Stimulated activated CD8-positive, alpha-beta memory T cell treated with anti-CD3 and anti-CD28 coated beads, Interleukin-4, amount 100 ng/mL, for 48 hours (primary cell): ENCODE results near the gene APOL1.

Experiments
- DNase-seq: peaks from one replicate; pipeline ENCODE4 v3.0.0-alpha.2; 2020

The APOL1 gene

DNA sequence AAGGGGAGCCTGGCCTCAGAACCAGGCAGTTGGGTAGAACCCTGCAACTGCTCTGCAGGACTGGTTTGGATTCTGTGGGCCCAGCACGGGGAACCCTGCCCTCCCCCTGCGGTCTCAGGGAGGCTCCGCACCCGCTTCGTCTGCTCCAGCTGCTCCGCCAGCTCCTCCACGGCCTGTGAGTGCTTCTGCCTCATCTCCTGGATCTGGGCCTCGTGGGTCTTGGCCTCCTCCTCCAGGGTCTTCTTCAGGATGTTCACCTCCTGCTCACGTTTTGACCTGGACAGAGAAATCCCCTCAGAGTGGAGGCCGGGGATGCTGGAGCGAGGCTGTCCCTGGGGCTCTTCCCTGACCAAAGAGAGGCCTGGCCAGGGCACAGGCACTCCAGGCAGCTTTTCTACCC, 41.9 kb downstream of the APOL1 start:
- DNase-seq = no peak

DNA sequence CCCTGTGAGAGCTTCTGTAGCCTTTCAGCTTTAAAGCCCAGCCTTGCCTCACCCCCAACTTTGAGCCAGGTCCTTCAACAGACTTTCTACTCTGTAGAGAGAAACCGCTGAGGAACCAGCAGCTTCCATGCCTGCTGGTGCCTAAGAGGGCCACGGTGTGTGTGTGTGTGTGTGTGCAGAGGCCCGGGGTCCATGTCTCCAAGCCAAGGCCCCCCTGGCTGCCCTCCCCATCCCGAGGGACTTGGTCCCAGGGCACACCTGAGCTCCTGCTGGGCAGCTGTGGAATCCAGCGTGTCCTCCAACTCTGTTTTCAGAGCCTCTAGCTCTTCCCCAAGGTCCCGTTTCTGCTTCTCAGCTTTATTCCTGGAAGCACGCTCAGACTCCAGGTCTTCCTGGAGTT, 42.3 kb downstream of the APOL1 start:
- no peak for DNase-seq

DNA sequence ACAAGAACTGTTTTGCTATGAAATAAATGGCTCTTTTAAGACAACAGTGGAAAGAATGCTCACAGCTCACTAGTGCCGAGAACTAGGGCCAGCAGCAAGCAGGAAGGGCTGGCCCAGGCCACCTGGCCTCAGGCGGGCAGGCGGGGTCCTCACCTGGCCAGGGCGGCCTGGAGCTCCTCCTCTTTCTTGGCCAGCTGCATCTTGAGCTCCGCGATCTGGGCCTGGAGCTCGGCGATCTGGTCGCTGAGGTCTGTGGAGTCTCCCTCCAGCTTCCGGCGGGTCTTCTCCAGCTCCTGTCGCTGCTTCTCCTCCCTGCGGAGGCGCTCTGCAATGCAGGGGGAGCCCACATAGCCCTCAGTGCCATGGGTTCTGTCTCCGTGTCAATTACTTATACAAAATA, 43.8 kb downstream of the APOL1 start:
- no peak for DNase-seq

DNA sequence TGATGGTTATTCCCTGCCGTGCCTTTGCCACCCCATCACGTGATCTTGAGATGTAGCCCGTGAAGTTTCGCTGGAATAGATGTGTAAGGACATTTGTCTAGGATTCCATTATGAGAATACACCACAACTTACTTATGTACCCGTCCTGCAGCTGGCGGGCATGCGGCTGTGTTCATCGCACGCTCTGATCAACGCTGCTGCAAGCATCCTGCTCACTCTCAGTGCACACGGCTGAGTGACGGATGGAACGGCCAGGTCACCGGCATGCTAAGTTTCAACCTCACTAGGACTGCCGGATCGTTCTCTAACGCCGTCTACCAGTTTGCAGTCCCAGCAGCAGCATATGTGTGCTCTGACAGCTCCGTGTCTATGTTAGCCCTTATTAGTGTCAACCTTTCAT, 44.6 kb downstream of the APOL1 start:
- DNase-seq = no peak

- no peak for DNase-seq
Observed at GRCh38 chr22:36298118-36298517, 45.2 kb downstream of the APOL1 start.

DNA sequence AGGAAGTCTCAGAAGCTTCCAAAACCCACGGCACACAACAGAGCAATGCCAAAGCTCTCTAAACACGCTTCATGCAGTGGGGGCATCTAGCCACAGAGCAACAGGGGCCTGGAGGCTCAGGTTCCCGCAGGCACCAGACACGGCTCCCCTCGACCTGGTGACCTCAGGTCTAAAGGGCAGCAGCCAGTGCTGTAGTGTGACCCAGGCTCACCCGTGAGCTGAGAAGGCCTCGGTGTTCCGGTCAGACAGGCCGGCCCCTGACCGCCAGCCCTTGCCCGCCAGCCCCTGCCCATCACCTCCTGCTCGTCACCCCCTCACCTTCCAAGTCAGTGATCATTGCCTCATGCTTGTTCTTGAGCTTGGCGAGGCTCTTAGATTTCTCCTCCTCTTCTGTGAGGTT, 45.7 kb downstream of the APOL1 start:
- no peak for DNase-seq

- no peak for DNase-seq
Observed at GRCh38 chr22:36299295-36299694, 46.4 kb downstream of the APOL1 start.

DNA sequence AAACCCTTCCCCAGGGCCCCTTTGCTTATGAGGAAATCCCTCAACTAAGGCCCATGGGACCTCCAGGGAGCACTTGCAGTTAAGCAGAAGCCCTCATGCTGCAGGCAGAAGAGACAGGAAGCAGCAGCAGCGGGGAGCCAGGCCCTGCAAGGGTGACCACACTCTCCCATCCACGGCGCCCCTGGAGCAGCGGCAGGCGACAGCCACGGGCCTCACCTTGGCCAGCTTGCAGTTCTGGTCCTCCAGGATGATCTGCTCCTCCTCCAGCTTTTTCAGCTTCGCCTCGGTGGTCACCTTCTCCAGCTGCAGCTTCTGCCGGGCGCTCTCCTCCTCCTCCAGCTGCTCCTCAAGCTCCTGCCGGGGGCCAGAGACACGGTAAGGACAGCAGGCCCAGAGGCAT, 47.0 kb downstream of the APOL1 start:
- DNase-seq = no peak

- DNase-seq = no peak
Observed at GRCh38 chr22:36300396-36301212, 47.7 kb downstream of the APOL1 start.

GRCh38 chr22:36301384-36301828, 48.5 kb downstream of the APOL1 start:
- peak; percentile 90 for DNase-seq

DNA sequence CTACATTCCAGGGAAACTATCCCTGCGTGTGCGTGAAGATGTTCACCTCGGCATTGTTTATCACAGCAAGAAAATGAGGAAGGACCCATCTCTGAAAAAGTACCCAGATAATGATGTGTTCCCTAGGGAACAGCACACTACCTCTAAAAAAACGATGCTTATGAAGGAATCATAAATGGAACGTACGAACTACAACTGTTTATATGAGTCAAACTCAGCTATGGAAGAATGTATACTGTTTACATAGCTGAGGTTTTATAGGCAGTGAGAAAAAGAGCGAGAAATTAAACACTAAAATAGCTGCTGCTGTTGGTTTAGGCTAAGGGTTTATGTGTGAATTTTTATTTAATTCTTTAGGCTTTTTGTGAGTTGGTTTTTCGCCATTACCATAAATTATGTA, 48.9 kb downstream of the APOL1 start:
- no peak for DNase-seq

DNA sequence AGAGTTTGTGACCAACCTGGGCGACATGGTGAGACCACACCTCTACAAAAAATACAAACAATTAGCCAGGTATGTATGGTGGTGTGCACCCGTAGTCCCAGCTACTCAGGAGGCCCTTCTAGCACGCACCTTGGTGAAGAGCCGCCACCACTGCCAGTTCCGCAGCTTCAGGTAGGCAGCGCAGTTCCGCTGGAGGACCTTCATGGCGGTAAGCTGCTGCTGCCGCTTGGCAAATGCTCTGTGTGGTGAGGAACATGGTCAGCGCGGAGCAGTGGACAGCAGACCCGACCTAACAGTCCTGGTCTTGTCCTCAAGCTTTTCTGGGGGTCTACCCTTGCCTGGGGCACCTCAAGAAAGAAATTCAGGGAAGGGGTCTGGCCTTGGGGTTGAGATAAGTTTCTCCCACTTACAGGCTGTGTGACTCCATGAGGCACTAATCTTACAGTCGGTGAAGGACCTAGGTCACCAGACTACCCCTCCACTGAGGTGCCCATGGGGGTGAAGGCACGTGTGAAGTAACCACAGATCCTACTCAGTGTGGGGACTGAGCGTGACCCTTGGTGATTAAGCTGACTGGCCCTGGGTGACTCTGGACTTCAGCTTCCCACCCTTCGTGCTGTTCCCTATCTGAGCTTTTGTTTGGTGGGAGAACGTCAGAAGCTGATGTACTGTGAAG, 49.6 kb downstream of the APOL1 start:
- DNase-seq = no peak

GRCh38 chr22:36303115-36303467, 50.2 kb downstream of the APOL1 start:
- DNase-seq = no peak

DNA sequence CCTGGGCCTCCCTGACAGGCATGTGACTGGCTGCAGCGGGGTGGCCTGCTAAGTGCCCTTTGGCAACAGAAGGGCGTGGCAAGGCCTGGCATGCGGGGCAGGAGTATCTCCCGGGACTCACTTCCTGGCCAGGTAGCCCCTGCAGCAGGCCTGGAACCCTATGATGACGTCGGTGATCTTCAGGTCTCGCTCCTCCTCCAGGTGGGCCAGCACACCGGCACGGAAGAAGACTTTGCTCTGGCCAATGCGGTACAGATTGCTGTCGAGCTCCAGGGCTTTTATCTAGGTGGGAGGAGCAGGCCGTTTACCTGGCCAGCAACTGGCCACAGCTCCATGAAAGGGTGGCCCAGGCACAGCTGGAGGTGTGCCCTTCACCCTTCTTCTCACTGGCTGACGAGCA, 50.9 kb downstream of the APOL1 start:
- DNase-seq = no peak

DNA sequence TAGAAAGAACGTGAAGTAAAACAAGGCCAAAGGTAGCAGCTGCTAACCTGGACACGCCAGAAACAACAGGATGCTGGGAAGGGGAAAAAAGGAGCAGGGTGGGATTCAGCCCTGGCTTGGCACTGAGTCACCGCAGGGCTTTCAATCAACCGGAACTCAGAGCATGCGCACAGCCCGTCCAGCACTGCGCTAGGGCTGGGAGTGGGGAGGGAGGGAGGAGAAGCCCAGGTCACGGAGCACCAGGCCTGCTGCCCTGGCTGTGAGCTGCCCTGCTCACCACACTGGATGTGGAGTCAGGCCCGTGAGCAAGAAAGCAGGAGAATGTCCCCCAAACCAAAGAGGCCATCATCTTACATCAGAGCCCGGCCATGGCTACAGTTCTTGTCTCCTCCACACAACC, 51.5 kb downstream of the APOL1 start:
- no peak for DNase-seq

- no peak for DNase-seq
Observed at GRCh38 chr22:36305813-36306212, 52.9 kb downstream of the APOL1 start.

DNA sequence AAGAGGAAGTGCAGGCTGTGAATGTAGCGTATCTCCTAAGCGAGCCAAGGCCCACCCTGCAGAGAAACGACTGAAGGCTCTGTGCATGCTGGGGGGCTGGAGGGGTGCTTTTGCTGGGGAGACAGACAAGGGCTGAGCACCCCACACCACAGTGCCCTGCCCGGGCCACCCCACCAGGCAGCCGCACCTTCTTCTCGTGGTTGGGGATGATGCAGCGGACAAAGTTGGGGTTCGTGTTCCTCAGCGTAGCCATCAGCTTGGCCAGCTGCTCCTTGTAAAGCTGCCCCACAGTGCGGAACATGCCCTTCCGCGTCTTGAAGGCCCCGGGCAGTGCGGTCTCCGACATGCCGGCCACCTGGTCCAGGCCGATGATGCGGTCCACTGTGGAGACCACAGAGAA, 53.3 kb downstream of the APOL1 start:
- DNase-seq = no peak

- DNase-seq = no peak
Observed at GRCh38 chr22:36308880-36309279, 55.9 kb downstream of the APOL1 start.

GRCh38 chr22:36311386-36312085, 58.6 kb downstream of the APOL1 start:
- no peak for DNase-seq

GRCh38 chr22:36315325-36315724, 62.4 kb downstream of the APOL1 start:
- DNase-seq = no peak

DNA sequence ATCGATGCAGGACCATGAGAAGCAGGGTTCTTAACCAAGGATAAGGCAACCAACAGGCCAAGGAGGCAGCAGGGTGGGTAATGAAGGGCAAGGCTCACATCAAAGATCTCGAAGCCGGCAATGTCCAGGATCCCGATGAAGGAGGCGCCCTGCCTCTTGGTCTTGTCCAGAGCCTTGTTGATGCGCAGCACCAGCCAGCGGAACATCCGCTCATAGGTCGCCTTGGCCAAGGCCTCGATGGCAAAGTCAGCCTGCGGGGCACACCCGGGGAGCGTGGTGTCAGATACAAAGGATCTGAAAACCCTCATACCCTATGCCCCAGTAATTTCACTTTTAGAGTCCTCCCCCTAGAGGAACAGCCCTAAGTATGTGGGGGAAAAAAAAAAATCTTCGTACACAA, 63.5 kb downstream of the APOL1 start:
- DNase-seq = no peak
